GM21526 (cell line): ENCODE data around the gene ZFHX3.

Experiments used
- ATAC-seq: cut with Tn5 transposase; IDR thresholded peaks from one replicate; pipeline ENCODE4 v1.9.1; 2021; ENCODE audit warnings: moderate library complexity; ENCODE audit not compliant: unreplicated experiment, low FRiP score

Gene ZFHX3

DNA sequence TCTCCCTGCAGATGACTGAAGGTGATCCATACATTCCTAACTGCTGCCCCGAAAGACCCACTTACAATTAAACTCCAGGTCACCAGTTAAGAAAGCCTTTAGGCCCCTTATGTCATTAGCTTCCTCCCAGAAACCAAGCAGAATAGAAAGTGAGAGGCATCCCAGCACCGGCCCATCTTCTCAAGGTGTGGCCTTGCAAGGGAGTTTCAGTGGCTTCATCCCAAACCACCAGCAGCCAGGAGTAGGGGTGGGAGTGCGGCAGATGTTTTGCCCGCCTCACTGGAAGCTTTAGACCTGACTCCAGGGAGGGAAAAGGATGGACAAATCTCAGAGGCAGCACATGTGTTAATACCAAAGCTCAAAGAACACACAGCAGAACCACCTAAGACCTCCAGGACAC, 5.1 kb downstream of the ZFHX3 start:
- ATAC-seq: no peak

DNA sequence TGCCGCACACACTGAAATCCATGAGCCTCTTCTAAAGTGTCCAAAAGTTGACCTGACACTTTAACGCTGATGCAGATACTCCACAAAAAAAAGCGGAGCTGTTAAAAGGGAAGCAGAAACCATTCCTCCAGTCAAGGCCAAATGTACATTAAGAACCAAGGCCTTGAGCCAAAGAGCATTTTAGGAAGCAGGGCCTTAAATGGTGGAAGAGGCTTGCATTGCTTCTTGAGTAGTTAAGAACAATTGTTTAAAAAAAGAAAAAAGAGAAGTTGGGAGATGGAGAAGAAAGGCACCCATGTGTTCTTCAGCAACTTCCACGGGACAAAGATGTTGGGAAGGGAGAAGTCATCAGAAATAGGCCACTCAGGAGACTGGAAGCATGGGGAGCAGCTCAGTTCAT, 6.3 kb downstream of the ZFHX3 start:
- ATAC-seq: no peak

DNA sequence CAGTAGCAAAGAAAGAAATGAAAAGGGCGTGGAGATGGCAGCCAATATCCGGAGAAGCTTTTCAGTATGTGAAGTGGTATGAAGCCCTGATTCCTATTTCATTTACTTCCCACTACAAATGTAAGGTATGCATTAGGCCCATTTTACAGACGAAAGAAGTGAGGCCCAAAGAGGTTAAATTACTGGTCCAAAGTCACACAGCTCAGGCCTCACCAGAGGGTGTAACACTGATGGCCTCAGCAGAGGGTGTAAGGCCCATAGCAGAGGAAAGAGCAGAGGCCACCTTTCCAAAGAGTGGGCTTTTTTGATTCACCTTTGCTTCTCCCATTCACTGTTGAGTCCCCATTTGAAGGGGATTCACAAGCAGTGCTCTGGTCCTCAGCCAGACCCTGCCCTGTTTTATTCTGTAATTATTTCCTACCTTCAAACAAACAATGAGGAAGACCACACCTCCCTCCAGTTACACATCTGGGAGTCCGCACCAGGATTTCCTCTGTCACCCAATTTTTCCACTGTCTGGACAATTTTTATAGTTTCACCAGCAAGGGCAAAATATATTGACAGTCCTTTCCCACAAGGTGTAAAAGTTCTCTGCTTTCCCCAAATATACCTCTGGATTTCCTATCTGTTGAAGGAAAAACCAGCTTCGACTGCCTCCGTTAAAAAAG, 7.1 kb downstream of the ZFHX3 start:
- ATAC-seq: no peak

DNA sequence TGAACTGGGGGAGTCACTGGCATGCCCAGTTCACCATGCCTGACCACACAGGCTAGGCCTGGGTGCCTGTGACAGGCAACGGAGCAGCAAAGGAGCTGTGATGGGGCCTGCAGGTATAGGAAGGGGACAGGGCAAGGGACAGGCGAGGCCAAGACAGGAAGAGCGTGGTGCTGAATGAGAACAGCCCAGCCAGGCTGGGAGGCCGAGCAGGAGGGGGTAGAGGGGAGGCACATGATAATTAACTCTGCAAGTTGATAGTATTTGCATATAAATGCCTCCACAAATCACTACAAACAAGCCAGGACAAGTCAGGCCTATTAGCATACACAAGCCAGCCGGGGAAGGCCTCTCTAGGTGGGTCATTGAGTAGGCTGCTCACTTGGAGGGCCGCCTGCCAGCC, 7.8 kb downstream of the ZFHX3 start:
- ATAC-seq: no peak

DNA sequence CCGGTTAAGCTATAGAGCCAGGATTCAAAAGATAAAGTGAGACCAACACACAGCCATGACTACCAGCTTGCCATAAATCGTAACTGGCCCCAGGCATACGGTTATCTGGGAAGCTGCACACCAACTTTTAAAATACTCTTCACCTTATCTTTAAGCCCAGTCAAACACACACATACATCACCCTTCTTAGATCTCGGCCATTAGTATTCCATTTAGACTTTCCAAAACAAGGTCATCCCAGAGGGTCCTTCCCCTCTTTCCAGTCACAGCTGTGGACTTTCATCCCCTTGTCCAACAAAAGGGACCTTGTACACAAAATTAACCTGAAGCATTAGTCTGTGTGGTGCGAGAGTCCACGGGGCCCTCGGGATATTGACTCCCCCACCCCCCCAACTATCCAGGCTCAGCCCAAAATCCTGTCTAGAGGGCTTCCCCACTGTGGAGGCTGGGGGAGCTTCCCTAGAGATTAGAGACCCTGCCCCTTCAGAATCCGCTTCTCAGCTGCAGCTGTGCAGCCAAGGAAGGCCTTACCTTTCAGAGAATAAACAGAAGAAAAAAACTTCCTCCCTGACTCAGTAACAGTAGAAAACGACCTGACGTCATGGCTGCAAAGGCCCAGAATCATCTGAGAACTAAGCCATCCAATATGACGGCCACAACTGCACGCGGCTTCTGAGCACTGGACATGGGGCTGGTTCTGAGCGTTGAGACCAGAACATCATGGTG, 9.9 kb downstream of the ZFHX3 start:
- ATAC-seq: no peak

DNA sequence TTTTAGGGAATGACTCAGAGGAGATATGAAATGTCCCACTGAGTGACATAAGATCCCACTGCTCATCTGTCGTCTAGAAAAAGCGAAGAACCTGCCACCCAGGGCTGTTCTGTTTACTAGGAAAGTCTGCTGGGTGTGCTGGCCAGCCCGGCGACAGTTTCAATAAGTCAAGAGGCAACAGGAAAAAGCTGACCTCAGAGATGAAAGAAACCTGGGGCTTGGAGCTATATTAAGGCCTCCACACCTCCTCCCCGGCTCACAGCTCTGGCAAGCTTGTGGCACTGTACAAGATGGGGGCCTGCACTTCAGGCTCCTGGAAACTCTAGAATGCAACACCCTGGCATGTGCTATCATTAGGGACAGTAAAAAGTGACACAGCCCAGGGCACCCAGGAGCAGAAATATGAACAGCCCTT, 10.6 kb downstream of the ZFHX3 start:
- ATAC-seq: no peak

DNA sequence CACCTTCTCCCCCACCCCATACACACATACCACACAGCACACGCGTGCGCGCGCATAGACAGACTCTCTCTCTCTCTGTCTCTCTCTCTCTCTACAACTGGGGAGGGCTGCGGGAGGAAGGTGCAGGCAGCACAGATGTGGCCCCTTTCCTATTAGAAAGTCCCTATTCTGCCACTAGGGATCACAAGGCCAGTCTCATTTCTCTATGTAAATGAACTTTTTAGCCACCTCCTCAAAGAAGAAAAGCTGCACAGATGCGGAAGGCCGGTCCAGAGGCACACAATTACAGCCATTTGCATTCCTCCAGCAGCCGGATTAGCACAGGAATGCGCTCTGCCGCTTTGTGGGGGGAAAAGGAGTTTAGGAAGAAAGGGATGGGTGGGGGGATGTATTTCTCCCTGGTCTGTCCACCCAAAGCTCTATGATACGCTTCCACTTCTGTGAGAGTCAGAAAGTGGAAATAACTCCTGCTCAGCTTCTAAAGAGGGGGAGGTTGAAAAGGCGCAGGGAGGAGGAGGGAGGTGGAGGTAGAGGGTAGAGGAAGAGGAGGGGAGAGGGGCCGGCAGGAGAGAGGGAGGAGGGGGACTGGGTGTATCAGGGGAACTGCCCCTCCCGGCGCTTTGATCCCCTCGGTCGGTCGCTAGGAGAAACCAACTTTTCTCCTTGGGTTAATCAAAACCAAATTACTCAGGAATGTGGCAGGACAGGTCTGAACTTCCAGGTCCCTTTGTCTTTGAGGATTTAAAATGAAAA, 11.7 kb downstream of the ZFHX3 start:
- peak; percentile 63 for ATAC-seq

DNA sequence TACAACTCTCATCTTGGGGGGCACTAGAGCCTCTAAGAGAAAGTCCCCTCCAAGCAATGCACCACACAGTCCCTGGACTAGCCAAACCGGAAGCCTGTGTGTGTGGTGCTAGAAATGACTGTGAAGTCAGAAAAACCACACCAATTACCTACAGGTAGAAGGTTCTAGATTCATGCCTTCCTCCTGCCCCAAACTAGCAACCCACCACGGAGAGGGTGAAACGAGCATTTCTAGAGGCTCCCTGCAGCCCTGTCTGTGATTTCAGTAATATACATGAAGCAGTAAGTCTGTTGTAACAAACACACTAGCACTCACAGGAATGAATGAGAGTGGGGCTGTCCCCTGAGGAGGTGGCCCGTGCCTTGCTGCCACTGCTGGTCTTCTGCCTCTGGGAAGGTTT, 13.6 kb downstream of the ZFHX3 start:
- ATAC-seq: peak; percentile 29

DNA sequence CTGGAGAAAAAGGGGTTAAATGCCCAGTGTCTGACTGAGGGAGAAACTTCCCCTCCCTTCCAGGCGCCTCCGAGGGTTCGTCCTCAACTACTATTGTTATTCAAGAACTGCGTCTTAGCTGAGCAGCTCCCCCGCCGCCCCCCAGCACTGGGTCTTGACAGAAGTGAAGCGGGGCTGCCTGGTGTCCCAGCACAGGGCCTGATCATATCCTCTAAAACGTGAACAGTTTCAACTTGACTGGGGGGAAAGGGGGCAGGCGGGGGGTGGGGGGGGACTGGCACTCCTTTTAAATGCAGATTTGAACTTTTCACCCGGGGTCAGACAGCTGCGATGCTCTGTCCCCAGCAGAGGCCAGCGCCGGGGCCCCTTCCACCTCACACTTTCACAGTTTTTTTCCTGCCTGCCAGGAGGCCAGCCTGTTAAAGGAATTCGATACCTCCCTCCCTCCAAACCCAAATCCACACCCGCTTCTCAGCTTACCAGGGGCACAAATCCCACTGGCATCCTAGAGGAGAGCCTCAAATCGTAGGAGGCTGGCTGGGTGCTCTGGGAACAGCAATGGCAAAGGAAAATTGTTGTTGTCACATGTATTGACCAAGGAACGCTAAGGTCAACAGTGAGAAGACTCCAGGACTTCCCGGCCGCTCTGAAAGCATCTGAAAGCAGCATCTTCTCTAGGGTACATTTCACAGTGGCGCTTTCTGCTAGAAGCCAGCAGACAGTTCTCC, 14.5 kb downstream of the ZFHX3 start:
- no peak for ATAC-seq

DNA sequence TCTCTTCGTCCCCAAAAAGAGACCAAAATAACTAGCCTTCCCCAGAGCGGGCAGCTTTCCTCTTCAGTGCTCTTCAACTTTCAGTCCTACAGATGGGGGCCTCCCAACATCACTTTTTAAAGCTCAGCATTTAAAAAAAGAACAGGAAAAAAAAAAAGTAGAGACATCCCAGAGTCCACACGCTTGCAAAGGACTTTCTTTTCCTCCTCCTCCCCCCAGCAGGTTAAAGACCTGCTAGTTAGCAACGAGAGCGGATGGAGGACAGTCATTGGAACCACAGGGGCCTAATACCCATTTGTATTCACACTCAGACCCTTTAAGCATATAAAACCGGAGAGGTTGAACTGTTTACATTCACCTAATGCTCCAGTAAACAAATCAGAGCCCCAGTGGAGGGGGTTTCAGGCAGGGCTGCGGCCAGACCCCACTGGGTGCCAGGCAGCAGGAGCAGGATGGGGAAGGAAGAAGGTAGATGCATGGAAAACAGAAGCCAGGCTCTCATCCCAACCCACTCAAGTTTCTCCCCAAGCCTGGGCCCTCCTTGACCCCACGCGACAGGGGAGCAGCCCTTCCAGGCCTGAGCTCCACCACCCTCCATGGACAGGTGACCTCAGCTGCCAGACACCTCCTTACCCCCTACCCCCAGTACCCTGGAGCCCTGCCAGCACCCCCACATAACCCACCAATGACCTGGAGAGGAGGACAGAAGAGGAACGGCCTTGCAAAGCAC, 15.2 kb downstream of the ZFHX3 start:
- peak; percentile 25 for ATAC-seq

DNA sequence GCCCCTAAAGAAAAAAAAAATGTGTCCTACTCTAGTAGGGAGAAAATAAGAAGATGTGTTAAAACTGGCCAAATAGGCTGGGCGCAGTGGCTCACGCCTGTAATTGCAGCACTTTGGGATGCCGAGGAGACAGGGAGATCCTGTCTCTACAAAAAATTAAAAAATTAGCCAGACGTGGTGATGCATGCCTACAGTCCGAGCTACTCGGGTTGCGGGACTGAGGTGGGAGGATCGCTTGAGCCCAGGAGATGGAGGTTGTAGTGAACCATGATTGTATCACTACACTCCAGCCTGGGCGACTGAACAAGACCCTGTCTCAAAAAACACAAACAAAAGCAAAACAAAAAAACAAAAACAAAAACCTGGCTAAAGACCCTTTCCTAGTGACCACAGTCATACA, 15.9 kb downstream of the ZFHX3 start:
- ATAC-seq: no peak

DNA sequence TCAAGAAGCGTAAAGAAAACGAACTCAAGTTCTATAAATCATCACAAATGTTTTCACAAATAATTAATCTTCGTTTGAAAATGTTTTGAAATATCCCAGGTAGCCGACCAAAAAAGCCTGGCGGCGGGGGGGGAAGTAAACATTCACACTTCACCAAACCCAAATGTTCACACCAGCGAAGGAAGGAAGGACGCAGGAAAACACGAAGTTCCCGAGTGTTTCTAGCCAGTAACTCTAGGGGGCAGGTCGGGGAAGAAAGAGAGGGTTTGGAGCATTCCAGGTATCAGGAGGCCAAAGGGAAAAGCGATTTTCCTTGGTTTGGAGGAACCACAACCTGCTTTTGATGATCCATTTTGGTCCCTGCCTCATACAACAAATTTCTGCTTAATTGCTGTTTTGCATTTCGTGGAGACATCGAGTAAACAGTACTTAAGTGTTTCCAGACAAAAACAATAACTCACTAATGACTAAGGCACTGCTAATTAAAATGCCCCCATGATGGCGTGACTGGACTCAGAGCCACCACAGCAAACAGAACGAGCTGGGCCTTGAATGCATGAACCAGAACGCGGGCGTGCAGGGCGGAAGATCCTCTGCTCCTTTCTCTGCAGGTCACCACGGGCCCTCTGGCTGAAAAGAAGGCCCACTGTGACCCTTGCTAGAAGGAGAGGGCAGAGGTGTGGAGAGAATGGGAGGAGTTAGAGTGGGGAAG, 16.6 kb downstream of the ZFHX3 start:
- no peak for ATAC-seq

DNA sequence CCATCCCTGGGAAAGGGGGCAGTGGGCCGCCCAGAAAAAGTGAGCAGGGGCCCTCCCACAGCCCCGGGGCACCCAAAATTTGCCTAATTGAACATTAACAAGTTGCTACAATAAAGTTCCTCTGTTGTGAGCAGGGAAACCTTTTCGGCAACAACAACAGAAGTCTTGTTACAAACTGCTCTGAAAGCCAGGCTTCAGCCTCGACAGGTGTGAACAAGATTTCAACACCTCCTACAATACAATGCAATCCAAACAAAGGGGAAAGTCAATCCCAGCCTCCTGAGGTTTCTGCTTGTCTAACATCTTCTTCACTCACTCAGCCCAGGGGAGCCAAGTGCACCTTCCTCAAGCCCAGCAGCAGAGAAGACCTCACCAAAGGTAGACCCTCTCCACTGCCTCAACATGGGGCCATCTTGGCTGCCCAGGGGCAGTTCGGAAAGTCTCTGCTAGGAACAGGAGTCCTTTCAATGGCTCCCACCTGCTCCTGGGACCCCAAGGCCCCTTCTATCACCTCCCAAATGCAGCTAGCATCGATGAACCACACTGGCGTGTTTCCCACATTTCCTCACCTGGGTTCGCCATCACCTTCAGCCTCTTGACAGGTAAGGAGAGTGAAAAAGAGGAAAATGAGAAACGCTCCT, 19.1 kb downstream of the ZFHX3 start:
- ATAC-seq: no peak

DNA sequence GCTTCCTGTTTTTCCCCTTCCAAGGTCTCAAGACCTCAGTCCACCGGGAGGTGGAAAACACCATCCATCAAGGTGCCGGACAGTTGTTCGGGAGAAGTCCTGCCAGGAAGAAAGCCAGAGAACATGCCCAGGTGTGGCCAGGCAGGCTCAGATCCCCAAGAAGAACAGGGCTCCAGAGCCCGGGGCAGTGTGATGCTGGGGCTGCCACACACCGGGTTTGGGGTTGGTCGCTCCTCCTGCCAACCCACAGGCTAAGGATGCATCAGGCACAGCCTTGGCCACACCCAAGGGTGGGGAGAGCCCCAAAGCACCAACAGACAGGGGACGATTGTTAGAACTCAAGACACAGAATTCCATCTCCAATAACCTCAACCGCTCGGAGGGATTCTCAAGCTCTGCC, 19.7 kb downstream of the ZFHX3 start:
- ATAC-seq: no peak

DNA sequence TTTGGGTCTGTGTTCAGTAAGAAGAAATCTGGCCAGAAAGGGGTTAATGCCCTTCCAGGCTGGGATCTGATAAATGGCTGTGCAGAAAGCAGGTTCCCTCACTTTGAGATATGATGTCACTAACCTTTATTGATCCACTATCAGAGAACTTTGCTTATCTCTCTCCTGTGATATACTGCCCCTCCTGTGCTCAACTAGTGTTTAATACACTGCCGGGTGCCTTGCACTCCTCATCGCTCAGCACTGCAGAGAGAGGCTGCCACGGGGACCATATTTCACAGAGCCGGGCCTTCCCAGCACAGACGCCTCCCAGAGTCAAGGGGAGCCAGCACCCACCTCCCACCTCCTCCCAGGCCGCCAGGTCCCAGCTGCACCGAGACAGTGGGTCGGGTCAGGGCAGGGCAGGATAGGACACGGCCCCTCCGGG, 20.2 kb downstream of the ZFHX3 start:
- no peak for ATAC-seq

DNA sequence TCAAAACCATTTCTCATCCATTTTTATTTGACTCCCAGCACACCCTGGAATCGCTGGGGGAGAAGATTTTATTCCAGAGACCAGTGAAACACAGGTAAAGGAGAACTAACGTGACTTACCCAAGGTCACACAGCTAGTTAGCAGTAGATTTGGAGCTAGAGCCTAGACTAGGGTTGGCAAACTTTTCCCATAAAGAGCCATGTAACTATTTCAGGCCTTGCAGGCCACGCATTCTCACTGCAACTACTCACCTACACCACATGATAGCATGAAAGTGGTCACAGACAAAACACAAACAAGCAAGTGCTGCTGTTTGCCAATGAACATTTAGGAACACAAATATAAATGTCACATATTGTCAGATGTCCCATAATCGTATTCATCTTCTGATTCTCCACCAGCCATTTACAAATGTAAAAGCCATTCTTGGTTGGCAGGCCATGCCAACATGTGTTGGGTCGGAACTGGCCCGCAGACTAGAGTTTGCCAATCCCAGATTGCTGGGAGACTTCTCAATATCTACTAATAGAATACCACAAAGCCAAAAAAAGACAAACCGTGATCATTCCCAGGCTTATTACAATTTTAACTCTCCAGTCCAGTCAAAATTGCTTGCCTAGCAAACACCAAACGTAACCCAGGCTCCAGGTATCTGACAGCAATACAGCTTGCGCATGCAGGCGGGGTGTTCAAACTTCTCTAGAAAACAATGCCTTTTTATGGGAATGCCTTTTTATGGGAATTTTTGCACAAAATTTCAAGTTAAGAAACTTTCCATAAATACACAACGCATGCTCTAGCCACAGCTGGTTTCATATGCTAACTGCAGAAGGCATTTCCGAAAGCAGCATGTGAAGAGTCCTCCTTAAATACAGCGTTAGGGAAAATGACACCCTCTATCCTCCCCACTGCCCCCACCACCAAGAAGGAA, 20.9 kb downstream of the ZFHX3 start:
- no peak for ATAC-seq

DNA sequence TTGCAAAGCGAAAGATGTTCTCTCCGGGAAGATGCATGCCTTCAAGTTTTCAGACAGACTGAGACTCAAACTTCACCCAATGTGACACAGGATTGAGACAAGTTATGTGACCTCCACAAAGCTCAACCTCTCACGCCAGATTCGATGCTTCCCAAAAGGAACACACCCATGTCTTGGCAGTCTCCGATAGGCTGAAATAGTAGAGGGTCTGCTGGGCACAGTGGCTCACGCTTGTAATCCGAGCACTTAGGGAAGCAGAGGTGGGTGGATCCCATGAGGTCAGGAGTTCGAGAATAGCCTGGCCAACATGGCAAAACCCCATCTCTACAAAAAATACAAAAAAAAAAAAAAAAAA, 22.1 kb downstream of the ZFHX3 start:
- no peak for ATAC-seq

DNA sequence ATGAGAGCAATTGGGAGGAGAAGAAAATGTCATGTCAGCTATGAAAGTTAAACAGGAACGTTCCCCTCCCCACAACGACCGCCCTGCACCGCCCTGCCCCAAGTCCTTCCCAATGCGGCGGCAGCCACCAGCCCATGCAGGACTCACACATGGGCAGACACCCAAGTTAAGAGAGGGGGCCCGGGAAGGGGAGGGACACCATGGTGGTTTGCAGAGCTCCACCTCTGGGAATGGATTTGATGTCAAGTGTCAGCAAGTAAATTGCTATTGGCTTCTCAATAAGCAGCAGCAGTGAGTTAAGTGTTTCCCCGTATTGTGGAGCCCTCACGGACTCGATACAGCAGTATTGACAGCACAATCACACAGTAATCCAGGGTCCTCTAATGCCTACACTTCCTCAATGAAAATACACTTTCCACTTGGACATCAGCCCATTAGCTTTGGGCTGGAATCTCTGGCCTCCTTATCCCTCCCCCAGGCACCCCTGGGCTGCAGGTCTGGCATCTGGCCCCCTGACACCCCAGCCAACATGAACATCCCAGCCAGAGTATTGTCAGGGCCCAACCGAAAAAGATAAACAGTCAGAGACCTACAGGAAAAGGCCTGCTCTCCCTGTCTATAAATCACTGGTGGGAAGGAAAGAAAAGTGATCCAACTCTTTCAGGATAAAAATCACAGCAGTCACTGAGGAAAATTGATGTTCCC, 22.6 kb downstream of the ZFHX3 start:
- no peak for ATAC-seq
